ENCODE measurements around the gene LEFTY2.

LEFTY2 gene

DNA sequence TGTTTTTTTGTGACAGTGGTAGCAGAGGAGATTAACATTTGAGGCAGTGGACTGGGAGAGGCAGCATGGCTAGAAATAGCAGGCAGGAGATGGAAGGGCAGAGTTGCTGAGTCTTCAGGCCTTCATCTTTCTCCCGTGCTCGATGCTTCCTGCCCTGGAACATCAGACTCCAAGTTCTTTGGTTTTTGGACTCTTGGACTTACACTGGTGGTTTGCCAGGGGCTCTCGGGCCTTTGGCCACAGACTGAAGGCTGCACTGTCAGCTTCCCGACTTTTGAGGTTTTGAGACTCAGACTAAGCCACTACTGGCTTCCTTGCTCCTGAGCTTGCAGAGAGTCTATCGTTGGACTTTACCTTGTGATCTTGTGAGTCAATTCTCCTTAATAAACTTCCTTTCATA, 24.2 kb upstream of the LEFTY2 start:
- H3K27ac Mint-ChIP-seq = no peak overlapping the region
- H3K27me3 Mint-ChIP-seq = peaks cover 9 to 10% of the 10 kb centered on the region in 2 donors
- no peaks in the 10 kb centered on the region for H3K9me3 Mint-ChIP-seq
- no peak for ATAC-seq (replicated peaks)
- peaks cover 2 to 9% of the 10 kb centered on the region in 2 donors for H3K4me1 Mint-ChIP-seq
- H3K4me3 Mint-ChIP-seq = no peak overlapping the region
- DNase-seq = no peak
- no peaks in the 10 kb centered on the region for H3K36me3 Mint-ChIP-seq

DNA sequence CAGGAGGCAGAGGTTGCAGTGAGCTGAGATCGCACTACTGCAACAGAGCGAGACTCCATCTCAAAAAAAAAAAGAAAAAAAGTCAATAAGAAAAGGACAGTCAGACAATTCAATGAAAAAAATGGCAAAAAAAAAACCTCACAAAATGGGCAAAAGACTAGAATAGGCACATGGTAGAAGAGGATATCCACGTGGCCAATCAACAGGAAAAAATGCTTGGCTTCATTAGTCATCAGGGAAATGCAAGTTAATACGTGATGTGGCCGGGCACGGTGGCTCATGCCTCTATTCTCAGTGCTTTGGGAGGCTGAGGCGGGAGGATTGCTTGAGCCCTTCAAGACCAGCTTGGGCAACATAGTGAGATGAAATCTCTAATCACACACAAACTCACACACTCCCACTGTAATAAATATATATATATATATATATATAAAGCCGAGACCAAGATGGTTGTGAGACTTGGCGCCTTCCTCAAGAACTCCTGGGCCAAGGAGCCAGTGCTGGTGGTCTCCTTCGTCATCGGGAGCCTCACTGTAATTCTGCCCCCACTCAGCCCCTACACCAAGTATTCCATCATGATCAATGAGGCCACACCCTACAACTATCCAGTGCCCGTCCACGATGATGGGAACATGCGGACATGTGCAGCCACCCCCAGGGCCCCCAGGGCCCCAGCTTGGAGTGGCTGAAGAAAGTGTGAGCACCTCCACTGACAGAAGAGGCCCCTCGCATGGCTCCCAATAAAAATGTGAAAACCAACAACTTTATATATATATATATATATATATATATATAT, 22.9 kb upstream of the LEFTY2 start:
- Mint-ChIP-seq H3K4me1 (peaks cover 2 to 9% of the 10 kb centered on the region in 2 donors), H3K36me3 (no peaks in the 10 kb centered on the region), H3K27me3 (peaks cover 10 to 13% of the 10 kb centered on the region in 2 donors), H3K4me3 (no peak overlapping the region), H3K27ac (no peak overlapping the region), H3K9me3 (no peaks in the 10 kb centered on the region)
- ATAC-seq (replicated peaks) (no peak), DNase-seq (no peak)

GRCh38 chr1:225962440-225962975, 21.5 kb upstream of the LEFTY2 start:
- H3K27ac Mint-ChIP-seq = no peak overlapping the region
- peaks cover 2 to 9% of the 10 kb centered on the region in 2 donors for H3K4me1 Mint-ChIP-seq
- no peak overlapping the region for H3K4me3 Mint-ChIP-seq
- DNase-seq (peak; percentile 39), ATAC-seq (replicated peaks) (peak; percentile 86 to 91)
- no peaks in the 10 kb centered on the region for H3K9me3 Mint-ChIP-seq
- no peaks in the 10 kb centered on the region for H3K36me3 Mint-ChIP-seq
- peaks cover 10 to 13% of the 10 kb centered on the region in 2 donors for H3K27me3 Mint-ChIP-seq

DNA sequence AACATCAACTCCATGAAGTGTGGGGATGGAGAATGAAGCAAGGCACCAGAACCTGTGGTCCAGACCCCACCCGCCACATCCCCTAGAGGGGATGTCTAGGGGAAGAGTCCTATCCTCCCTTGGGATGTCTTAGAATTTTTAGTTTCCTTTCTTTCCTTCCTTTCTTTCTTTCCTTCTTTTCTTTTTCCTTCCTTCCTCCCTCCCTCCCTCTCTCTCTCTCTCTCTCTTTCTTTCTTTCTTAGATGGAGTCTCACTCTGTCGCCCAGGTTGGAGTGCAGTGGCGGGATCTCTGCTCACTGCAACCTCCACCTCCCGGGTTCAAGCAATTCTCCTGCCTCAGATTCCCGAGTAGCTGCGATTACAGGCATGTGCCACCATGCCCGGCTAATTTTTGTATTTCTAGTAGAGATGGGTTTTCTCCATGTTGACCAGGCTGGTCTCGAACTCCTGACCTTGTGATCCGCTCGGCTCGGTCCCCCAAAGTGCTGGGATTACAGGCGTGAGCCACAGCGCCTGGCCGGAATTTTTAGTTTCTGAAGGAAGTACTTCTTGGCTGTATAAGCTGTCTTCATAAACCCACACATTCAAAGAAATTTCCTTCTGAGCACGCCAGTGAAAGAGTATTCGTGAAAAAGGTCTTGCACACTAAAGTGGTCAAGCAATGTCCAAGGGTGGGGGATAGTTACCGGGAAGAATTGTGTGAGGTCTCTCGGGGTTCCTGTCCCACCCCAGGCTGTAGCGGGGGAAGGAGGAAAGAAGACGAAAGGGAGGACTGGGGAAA, 20.8 kb upstream of the LEFTY2 start:
- no peak for DNase-seq
- Mint-ChIP-seq H3K4me3 (no peak overlapping the region), H3K27ac (peak overlapping the region; percentile 7), H3K36me3 (no peaks in the 10 kb centered on the region), H3K27me3 (peaks cover 10 to 13% of the 10 kb centered on the region in 2 donors), H3K9me3 (no peaks in the 10 kb centered on the region), H3K4me1 (peaks cover 2 to 9% of the 10 kb centered on the region in 2 donors)
- no peak for ATAC-seq (replicated peaks)

- no peak for ATAC-seq (replicated peaks)
- Mint-ChIP-seq H3K27ac (no peak overlapping the region), H3K27me3 (peaks cover 19 to 26% of the 10 kb centered on the region in 2 donors), H3K4me1 (peaks cover 2 to 9% of the 10 kb centered on the region in 2 donors), H3K36me3 (no peaks in the 10 kb centered on the region), H3K4me3 (no peak overlapping the region), H3K9me3 (no peaks in the 10 kb centered on the region)
- no peak for DNase-seq
Observed at GRCh38 chr1:225958041-225958440, 17.0 kb upstream of the LEFTY2 start.

GRCh38 chr1:225954753-225955152, 13.7 kb upstream of the LEFTY2 start:
- no peak overlapping the region for H3K27ac Mint-ChIP-seq
- no peaks in the 10 kb centered on the region for H3K36me3 Mint-ChIP-seq
- H3K9me3 Mint-ChIP-seq = no peaks in the 10 kb centered on the region
- DNase-seq = no peak
- H3K27me3 Mint-ChIP-seq = peaks cover 36 to 39% of the 10 kb centered on the region in 2 donors
- H3K4me1 Mint-ChIP-seq = peaks cover 0 to 4% of the 10 kb centered on the region in 2 donors
- no peak for ATAC-seq (replicated peaks)
- H3K4me3 Mint-ChIP-seq = no peak overlapping the region

DNA sequence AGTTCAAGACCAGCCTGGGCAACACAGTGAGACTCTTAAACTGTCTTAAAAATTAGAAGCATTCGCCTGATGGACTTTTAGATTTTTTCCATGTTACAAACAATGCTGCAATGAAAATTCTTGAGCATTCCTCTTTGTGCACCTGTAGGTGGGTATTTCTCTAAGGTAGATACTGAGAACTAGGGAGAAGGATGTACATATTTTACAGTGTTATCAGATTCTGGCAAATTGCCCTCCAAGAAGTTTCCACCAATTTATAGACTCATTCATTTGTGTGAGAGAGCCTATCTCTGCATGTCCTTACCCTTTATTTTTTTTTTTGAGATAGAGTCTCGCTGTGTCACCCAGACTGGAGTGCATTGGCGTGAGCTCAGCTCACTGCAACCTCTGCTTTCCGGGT, 12.3 kb upstream of the LEFTY2 start:
- Mint-ChIP-seq H3K36me3 (no peaks in the 10 kb centered on the region), H3K27me3 (peaks cover 35 to 36% of the 10 kb centered on the region in 2 donors)
- no peak for ATAC-seq (replicated peaks)

GRCh38 chr1:225950905-225951497, 10.0 kb upstream of the LEFTY2 start:
- DNase-seq = no peak

More for the DNA sequence above, 12.3 kb upstream of the LEFTY2 start:
- H3K4me3 Mint-ChIP-seq = no peak overlapping the region
- H3K9me3 Mint-ChIP-seq = no peaks in the 10 kb centered on the region
- H3K27ac Mint-ChIP-seq = no peak overlapping the region
- H3K4me1 Mint-ChIP-seq = peaks cover 0 to 4% of the 10 kb centered on the region in 2 donors
- no peak for DNase-seq

GRCh38 chr1:225949041-225949440, 8.0 kb upstream of the LEFTY2 start:
- ATAC-seq (replicated peaks) (no peak), DNase-seq (no peak)
- Mint-ChIP-seq H3K27me3 (peaks cover 41 to 45% of the 10 kb centered on the region in 2 donors), H3K27ac (no peak overlapping the region), H3K9me3 (no peaks in the 10 kb centered on the region), H3K36me3 (no peaks in the 10 kb centered on the region), H3K4me3 (no peak overlapping the region), H3K4me1 (peaks cover 12 to 13% of the 10 kb centered on the region in 2 donors)

More at GRCh38 chr1:225950905-225951497, 10.0 kb upstream of the LEFTY2 start:
- H3K27ac Mint-ChIP-seq = peak overlapping the region; percentile 53
- H3K27me3 Mint-ChIP-seq = peaks cover 42 to 45% of the 10 kb centered on the region in 2 donors
- peaks cover 0 to 4% of the 10 kb centered on the region in 2 donors for H3K4me1 Mint-ChIP-seq
- no peak overlapping the region for H3K4me3 Mint-ChIP-seq
- H3K9me3 Mint-ChIP-seq = no peaks in the 10 kb centered on the region
- no peak for ATAC-seq (replicated peaks)
- H3K36me3 Mint-ChIP-seq = no peaks in the 10 kb centered on the region

DNA sequence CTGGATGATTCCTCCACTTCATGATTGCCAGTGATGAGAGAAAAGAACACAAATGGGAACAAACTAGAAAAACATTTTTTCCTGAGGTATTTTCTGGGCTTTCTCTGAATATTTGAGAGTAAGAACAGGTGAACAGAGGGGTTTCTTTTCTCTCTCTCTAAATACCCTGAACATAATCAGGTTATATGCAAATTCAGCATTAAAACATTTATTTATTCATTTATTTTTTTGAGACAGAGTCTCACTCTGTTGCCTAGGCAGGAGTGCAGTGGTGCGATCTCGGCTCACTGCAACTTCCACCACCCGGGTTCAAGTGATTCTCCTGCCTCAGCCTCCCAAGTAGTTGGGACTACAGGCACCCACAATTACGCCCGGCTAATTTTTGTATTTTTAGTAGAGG, 5.8 kb upstream of the LEFTY2 start:
- no peaks in the 10 kb centered on the region for H3K36me3 Mint-ChIP-seq

GRCh38 chr1:225946082-225946620, 5.1 kb upstream of the LEFTY2 start:
- peaks cover 12 to 13% of the 10 kb centered on the region in 2 donors for H3K4me1 Mint-ChIP-seq
- no peak for DNase-seq
- no peak overlapping the region for H3K4me3 Mint-ChIP-seq
- H3K27ac Mint-ChIP-seq = no peak overlapping the region
- peaks cover 18 to 26% of the 10 kb centered on the region in 2 donors for H3K27me3 Mint-ChIP-seq
- H3K9me3 Mint-ChIP-seq = no peaks in the 10 kb centered on the region
- H3K36me3 Mint-ChIP-seq = no peaks in the 10 kb centered on the region
- ATAC-seq (replicated peaks) = no peak

More for the DNA sequence above, 5.8 kb upstream of the LEFTY2 start:
- Mint-ChIP-seq H3K9me3 (no peaks in the 10 kb centered on the region), H3K4me1 (peaks cover 12 to 13% of the 10 kb centered on the region in 2 donors), H3K27me3 (peaks cover 24 to 30% of the 10 kb centered on the region in 2 donors), H3K4me3 (no peak overlapping the region), H3K27ac (no peak overlapping the region)
- no peak for DNase-seq
- ATAC-seq (replicated peaks) = no peak

- Mint-ChIP-seq H3K27ac (no peak overlapping the region), H3K27me3 (peaks cover 12 to 20% of the 10 kb centered on the region in 2 donors), H3K4me1 (peaks cover 9 to 12% of the 10 kb centered on the region in 2 donors), H3K4me3 (no peak overlapping the region), H3K36me3 (no peaks in the 10 kb centered on the region), H3K9me3 (no peaks in the 10 kb centered on the region)
- DNase-seq (no peak), ATAC-seq (replicated peaks) (no peak)
Observed at GRCh38 chr1:225945564-225945963, 4.5 kb upstream of the LEFTY2 start.

DNA sequence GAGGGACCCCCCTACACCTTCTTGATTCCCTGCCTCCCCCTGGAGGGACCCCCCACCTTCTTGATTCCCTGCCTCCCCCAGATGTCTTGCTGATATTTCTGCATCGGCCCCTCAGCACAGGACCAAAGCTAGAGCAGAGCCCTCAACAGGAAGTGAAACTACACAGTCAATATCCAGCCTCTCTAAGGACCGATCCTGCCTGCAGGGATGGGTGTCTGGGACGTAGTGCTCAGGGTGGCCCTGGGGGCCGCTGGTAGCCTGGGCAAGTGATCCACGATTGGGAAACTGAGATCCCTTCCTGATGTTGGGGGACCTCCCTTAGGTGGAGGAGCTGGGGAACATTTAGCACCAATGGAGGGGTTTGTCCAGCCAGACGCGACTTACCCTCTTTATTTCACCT, 3.9 kb upstream of the LEFTY2 start:
- no peaks in the 10 kb centered on the region for H3K9me3 Mint-ChIP-seq
- H3K4me3 Mint-ChIP-seq = no peak overlapping the region
- DNase-seq = no peak
- peaks cover 10 to 16% of the 10 kb centered on the region in 2 donors for H3K27me3 Mint-ChIP-seq
- H3K27ac Mint-ChIP-seq = no peak overlapping the region
- no peaks in the 10 kb centered on the region for H3K36me3 Mint-ChIP-seq
- ATAC-seq (replicated peaks) = peak; percentile 94
- H3K4me1 Mint-ChIP-seq = peaks cover 9 to 12% of the 10 kb centered on the region in 2 donors

GRCh38 chr1:225944387-225944786, 3.4 kb upstream of the LEFTY2 start:
- Mint-ChIP-seq H3K9me3 (no peaks in the 10 kb centered on the region), H3K4me1 (peaks cover 9 to 12% of the 10 kb centered on the region in 2 donors), H3K27ac (no peak overlapping the region), H3K4me3 (no peak overlapping the region), H3K36me3 (no peaks in the 10 kb centered on the region), H3K27me3 (peaks cover 9 to 16% of the 10 kb centered on the region in 2 donors)
- ATAC-seq (replicated peaks) = no peak
- no peak for DNase-seq
